ENCODE results near the gene SBK2.
A peak's percentile ranks its signal among the peaks of the same experiment; 100 is the strongest.

The SBK2 gene

GRCh38 chr19:55486043-55486970, 50.6 kb downstream of the SBK2 start:
- no peak for DNase-seq (ENCODE audit: low read depth)

GRCh38 chr19:55485439-55486011, 51.4 kb downstream of the SBK2 start:
- no peak for DNase-seq (ENCODE audit: low read depth)

GRCh38 chr19:55484593-55485438, 52.1 kb downstream of the SBK2 start, which contains the start of gene NAT14:
NAT14 (plus strand) TSS chr19:55485188; CDS start chr19:55485709, 521 bp downstream.
- peak; percentile 55 for DNase-seq (ENCODE audit: low read depth)

GRCh38 chr19:55483706-55484592, 53.0 kb downstream of the SBK2 start:
- no peak for DNase-seq (ENCODE audit: low read depth)

- DNase-seq (ENCODE audit: low read depth) = no peak
Measured at GRCh38 chr19:55482967-55483705, 53.8 kb downstream of the SBK2 start.

GRCh38 chr19:55482156-55482961, 54.6 kb downstream of the SBK2 start:
- no peak for DNase-seq (ENCODE audit: low read depth)

- no peak for DNase-seq (ENCODE audit: low read depth)
Measured at GRCh38 chr19:55481794-55482155, 55.2 kb downstream of the SBK2 start.

GRCh38 chr19:55481148-55481793, 55.7 kb downstream of the SBK2 start:
- no peak for DNase-seq (ENCODE audit: low read depth)

GRCh38 chr19:55479451-55480230, 57.3 kb downstream of the SBK2 start:
- DNase-seq (ENCODE audit: low read depth) = no peak

- no peak for DNase-seq (ENCODE audit: low read depth)
Measured at GRCh38 chr19:55479045-55479444, 57.9 kb downstream of the SBK2 start.
